M059J (cell line): ENCODE results near the gene ADGRL1. TPM values are rescaled to one million over a fixed set of nuclear protein-coding genes. Genes with fewer than 3 reads are reported as not detected.
"Not testable (repeated sequence)": the region's sequence is repeated elsewhere in the genome, so short reads cannot be mapped to it uniquely, and the experiment has no call there.

Experiments
- DNase-seq: peaks from one replicate; pipeline ENCODE4 v3.0.0-alpha.2; 2012; ENCODE audit warnings: low read depth
- total RNA-seq: library from RNA; depleted of rRNA; stranded (reverse); fragments of >200 nt; shearing (Covaris generic); gene quantifications from 2 replicates; pipeline ENCODE4 v1.2.3, GENCODE V29; 2014

ADGRL1 gene
- total RNA-seq, 1 experiment from 2014 or later, result 4.8 TPM

DNA sequence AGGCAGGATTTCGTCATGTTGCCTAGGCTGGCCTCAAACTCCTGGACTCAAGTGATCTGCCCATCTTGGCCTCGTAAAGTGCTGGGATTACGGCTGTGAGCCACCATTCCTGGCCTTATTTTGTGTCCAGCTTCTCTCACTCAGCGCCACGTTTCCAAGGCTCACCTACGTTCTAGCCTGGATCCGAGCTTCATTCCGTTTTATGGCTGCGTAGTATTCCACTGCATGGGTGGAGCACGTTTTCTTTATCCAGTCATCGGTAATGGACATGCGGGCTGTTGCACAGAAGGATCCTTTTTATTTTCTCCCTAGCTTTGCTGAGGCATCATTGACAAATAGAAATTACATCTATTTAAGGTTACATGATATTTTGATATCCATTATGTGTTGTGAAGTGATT is 16.6 kb downstream of the ADGRL1 start:
- no peak for DNase-seq

DNA sequence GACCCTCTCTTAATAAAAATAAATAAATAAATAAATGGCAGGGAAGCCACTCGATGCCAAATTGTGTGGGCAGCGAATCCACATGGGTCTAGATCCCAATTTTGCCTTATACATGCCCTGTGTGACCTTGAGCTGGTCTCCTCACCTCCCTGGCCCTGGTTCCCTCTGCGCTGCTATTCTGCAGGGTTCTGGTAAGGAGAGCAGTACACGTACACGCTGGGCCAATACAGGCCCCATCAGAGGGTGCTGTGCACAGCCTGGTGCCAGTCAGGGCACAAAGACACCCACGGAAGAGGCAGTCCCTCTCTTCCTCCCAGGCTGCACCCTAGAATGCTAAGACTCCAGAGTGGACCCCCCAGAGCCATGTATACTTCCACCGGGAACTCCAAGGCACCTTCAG is 17.9 kb downstream of the ADGRL1 start:
- not testable (repeated sequence) for DNase-seq

DNA sequence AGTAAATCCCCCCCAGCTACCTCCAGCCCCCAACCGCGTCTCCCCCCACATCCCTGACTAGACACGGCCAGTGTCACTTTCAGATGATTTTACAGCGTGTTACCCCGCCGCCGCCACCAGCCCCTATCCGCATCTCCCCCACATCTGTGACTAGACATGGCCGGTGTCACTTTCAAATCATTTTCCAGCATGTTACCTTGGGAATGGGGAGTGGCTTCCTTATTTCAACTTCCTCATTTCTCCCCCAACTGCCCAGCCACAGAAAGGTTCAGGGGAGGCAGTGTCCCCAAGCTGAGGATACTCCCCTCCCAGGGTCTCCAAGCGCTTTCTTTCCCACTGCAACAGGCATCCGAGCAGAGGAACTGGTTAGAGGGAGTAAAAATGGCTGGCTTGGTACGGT is 18.4 kb downstream of the ADGRL1 start:
- no peak for DNase-seq

DNA sequence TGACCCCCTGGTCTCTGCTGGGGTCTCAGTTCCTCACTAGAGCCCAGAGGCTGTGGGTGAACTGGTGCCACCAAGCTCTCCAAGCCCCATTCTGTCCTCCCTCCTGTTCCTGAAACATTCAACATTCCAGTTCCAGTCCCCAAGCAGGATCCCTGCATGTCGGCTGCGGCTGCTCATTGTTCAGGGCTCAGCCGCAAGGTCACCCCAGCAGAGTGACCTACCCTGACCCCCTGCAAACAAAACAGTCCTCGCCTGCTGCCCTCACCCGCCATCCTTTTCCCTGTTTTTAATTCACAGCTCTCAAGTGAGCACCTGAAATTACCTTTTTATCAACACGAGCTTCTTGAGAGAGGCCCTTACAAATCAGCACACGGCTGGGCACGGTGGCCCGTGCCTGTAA is 19.3 kb downstream of the ADGRL1 start:
- not testable (repeated sequence) for DNase-seq

DNA sequence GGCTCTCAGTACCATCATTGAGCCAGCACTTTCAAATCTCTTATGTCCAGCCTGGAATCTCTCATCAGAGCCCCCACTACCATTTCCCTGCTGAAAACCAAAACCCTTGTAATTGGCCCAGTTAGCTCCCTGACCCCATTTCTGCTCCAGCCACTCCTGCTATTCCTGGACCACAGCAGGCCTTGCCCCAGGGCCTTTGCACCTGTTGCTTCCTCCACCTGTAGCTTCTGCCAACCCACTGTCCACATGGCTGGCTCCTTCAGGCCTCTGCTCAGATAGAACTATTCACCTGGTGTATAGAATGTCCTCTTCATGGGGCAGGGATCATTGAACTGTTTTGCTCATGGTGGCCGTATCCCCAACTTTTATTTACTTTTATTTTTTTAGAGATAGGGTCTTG is 20.3 kb downstream of the ADGRL1 start:
- DNase-seq, result not testable (repeated sequence)

DNA sequence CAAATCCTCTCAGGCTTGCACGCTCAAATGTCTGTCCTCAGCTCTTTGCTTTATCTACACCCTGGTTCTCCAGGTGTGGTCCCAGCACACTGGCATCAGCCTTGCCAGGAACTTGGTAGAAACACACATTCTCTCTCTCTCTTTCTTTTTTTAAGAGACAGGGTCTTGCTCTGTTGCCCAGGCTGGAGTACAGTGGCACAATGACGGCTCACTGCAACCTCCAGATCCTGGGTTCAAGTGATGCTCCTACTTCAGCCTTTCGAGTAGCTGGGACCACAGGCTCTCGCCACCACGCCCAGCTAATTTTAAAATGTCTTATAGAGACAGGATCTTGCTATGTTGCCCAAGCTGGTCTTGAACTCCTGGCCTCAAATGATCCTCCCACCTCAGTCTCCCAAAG is 20.8 kb downstream of the ADGRL1 start:
- DNase-seq, result no peak

DNA sequence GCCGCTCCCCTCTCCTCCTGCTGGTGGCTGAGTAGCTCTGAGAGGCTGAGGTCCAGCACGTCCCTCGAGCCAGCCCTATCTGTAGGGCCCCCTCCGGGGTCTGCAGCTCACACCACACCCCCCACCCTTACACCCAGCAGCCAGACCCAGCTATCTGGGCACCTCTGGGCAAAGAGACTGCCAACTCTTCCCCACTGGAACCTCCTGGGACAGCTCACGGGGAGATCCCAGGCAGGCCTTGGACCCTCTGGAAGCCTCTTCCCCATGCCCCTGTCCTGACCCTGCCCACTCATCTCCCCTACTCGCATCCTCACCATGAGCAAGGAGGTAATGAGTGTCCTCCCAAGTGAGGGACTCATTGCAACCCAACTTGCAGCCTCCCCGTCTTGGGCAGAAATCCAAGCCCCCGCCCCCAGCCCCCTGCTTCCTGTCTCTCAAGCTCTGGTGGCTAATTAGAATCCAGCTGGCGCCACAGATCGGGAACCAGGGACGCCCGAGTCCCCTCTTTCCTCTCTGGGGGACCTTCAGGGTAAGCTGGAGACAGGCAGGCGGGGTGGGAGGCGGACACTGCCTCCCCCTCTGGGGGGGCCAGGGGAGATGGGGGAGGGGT is 22.1 kb downstream of the ADGRL1 start:
- no peak for DNase-seq

DNA sequence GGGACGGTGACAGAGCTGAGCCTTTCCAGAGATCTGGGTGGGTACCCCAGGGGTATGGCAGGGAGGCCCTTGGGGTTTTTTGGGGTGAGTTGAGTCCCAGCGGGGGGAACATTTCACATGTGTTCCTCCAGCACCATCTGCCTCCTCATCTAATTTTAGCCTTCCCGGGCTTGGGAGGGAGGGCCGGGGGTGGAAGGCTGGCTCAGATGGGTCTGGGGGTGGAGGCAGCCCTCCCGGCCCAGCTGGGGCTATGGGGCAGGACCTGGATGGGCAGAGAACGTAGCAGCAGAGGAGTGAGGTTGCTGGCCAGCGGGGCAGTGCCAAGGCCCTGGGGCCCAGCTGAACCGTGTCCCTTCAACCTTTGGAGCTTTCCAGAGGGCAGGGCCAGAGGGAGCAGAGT is 23.5 kb downstream of the ADGRL1 start:
- no peak for DNase-seq

DNA sequence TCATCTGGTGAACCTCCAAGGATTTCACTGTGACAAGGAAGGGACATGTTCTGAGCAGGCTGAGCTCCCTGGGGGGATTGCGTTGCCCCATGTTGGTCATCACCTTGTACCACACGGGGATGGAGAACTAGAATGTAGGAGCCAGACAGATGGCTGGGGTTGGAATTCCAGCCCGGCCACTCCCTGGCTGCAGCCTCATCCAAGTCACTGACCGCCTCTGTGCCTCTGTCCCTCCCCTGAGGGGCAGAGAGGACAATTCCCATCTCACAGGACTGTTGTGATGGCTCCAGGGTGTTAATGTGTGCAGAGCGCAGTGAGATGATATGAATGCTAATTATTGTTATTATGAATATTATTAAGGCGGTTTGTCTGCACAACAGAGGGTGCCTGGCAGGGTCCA is 24.1 kb downstream of the ADGRL1 start:
- DNase-seq, result no peak

DNA sequence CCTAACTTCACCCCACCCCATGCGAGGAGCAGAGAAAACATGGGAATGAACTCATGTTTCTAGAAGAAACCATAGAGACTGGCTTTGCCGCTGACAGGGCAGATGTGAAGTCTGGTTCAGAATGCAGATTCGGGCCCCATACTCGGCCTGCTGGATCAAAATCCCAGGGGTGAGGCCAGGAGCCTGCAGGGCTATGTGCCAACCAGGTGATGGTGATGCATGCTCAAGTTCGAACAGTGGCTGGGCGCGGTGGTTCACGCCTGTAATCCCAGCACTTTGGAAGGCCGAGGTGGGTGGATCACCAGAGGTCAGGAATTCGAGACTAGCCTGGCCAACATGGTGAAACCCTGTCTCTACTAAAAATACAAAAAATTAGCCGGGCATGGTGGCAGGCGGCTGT is 24.8 kb downstream of the ADGRL1 start:
- DNase-seq, result not testable (repeated sequence)

DNA sequence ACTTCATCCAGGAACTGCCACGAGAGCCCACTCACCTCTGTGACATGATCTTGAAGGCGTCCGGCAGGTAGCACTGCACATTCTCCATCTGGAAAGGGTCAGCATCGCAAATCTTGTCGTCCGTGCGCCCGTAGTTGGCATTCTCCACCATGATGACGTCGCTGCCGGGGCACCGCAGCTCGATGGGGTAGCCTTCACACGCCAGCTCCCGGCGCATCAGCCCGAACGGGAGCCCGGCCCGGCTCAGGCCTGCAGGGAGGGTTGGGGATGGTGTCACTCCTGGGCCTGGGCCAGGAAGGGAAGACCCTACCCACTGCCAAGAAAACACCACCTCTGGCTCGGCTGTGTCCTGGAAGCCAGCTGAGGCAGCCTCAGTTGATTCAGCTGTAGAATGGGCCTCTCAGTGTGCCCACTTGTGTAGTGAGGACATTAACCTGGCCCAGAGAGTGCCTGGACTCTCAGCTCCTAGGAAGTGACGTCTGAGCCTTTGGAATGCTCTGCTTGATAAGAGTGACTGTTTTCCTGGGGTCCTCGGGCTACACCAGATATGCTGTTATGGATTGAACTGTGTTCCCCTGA is 28.4 kb downstream of the ADGRL1 start:
- DNase-seq, result no peak

DNA sequence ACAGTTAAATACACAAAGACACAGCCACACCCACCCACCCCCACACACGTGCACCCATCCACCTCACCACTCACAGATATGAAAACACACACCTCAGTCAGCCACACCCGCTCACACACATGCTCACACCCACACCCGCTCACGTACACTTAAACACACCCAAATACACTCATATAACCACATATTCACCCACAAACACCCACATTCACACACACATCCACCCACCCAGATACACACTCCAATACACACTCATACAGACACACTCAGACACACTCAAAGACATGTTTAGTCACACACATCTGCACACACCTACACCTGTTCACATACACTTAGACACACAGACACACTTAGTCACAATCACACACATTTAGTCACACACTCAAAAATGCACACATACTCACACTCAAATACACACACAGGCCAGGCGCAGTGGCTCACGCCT is 30.6 kb downstream of the ADGRL1 start:
- no peak for DNase-seq

DNA sequence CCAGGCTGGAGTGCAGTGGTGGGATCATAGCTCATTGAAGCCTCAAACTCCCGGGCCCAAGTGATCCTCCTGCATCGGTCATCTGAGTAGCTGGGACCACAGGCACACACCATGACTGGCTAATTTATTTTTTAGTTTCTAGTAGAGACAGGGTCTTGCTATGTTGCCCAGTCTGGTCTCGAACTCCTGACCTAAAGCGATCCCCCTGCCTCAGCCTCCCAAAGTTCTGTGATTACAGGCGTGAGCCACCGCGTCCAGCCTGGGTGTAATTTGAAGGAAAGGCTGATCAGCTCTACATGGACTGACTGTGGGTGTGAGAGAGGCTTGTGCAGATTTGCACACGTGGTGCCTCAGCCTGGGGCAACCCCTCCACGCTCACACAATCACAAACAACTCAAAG is 31.1 kb downstream of the ADGRL1 start:
- no peak for DNase-seq

DNA sequence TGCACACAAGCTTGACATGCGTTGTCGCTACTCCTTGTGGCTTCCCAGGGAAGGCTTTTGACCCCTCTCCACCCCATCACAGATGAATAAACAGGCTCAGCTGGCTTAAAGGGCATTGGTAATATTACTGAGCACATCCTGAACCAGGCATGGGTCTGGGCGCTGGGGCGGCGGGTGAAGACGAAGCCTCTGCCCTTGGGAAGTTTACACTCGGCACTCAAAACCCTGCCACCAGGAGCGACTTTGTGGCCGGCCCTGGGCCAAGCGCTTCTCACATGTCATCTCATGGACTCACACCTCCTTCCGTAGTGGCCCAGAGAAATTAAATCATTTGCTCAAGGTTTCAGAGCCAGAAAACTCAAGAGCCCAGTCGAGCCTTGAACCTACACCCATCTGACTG is 37.0 kb downstream of the ADGRL1 start:
- no peak for DNase-seq

DNA sequence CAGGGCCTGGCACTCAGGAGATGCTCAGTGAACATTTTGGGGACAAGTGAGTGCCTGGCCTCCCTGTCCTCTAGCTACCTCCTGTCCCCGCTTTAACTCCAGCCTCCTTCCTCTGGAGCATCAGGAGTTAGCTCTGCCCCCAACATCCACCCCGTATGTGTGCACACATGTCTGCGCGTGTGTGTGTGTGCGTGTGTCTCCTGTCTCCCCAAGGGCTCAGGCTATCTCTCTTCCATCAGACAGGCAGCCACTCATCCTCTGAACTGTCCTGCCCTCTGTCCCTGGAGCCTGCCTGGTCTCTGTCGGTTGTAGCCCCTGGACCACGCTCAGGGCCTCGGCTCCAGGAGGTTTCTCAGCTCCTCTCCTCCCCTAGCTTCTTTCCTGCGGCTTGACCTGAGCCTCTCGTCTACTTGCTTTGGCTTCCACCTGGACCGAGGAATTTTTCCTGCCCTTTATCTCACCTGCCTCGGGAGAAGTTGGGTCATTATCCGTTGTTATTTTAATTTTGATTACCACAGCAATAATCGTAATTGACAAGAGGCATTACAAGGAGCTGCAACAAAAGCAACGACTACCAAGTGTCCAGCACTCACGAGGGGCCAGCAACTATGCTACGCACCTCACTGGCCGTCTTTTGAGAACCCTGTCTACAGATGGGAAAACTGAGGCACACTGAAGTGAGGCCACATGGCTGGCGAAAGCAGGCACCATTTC is 37.6 kb downstream of the ADGRL1 start:
- DNase-seq, result no peak

DNA sequence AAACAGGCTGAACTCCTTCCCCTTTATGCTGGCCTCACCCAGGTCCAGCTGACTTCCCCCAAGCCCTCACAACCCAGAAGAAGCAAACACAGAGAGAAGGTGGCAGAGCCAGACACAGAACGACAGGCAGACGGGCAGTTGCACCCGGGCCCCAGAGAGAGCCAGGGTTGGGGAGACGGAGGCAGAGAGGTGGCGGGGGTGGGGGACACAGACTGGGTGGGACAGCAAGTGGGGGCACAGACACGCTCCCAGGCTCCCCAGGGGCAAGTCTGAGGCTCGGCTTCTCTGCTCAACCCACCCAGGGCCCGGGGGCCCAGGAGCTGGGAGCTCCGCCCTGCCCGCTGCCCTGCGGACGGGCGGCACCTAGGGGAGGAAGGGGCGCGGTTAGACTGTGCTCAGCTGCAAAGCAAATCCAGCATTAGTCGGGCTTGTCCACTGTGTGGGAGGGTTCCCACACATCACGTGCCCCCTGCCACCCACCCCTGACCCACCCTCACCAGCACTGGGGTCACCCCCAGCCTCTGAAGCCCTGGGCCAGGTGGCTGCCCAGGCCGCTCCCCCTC is 38.3 kb downstream of the ADGRL1 start:
- DNase-seq, result no peak

DNA sequence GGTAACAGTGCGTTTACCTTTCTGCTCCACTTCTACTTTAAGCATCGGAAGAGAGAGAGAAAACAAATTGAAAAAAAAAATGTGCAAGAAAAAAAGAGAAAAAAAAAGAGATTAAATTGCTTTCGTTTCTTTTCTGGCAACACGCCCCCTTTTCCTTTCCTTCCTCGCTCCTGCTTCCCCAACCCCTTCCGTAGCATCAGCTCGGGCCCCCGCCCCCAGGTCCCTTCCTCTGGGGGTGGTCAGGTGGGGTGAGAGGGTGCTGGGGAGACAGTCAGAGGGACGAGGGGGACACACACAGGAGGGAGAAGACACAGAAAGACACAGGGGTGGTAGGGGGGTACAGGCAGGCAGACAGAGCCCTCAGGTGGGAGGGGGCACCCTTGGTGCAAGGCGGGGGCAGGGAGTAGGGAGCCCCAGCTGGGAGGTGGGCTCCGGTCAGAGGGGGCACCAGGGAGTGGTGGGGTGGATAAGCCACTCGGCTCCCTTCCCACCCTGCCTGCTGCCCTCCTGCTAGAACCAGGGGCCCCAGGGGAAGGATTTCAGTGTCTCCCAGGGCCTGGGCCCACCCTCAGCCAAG is 38.9 kb downstream of the ADGRL1 start:
- no peak for DNase-seq

DNA sequence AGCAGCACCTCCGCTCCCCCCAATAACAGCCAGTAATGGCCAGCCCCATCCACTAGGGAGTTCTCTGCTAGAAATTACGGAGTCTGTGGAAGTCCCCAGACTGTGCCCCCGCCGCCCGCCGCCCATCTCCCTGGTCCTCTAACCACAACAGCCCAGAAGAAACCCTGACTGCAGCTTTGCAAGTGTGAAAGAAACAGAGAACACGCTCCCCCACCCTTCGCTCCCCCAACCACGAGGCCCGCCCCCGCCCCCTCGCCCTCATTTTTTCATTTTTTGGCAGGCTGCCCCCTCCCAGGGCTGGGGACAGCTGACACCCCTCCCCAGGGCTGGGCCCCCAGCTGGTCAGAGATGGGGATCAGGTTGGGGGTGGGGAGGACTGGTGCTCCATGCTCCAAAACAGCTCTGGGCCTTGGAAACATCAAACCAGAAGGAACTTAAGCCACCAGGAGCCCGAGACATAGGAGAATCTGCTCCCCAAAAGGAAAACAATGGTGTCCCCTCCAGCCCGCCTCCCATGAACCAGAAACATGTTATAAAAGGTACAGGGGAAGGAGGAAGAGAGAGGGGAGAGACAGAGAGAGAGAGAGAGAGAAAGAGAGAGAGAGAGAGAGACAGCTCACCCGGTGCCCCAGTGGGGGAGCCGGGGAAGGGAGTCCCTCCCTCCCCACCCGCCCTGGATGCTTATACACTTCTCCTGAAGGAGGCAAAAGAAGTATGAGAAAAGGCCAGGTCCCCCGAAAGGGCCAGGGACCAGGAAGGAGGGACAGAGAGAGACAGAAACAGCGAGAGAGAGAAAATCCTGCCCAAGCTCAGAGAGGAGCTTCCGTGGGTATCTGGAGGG is 39.8 kb downstream of the ADGRL1 start:
- DNase-seq, result no peak

DNA sequence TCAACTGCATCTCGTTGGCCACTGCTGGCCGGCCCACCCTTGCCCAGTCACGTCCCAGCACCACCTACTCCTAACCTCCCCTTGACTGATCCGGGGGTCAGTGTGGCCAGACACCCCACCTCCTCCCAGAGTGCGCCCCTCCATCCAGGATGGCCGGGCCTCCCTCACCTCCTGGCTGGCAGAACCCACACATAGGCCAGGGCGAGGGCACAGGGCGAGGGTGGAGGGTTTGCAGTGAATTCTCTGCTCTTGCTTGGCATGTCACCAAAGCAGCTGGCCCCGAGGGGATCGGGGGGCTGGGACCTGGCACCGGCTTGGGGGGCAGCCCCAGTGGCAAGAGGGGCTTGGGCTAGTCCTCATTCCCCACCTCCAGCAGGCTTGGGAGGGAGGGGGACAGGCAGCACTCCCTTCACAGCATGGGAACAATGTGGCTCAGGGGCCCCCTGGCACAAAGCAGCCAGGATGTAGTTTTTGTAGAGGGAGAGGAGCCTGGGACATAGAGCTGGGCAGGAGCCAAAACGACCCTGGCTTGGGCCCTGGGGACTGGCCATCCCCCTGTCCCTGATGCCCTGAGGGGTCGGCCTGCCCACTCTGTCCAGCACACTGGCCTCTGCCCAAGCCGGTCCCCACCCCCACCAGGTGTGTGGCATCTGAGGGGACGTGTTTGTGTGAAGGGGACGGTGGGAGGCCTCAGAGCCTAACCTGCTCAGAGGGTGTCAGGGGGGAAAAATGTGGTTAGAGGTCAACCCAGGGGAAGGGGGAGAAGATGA is 41.1 kb downstream of the ADGRL1 start:
- no peak for DNase-seq

DNA sequence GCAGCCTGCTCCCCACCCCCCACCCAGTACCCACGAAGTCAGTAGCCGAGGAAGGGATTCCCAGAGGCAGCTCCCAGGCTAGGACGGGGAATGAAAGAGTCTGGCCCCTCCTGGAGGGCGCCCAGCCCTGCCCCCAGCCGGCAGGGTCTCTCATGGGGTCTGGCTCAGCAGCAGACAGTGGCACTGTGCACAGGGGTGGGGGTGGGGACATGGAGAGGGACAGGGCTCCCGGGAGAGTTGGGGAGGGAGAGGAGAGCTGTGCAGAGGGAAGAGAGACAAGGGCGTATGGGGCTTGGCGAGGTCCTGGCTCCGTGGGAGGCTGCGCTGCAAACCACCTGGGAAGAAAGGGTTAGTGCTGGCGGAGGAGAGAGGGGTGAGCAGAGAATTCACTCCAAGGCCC is 41.9 kb downstream of the ADGRL1 start:
- no peak for DNase-seq

DNA sequence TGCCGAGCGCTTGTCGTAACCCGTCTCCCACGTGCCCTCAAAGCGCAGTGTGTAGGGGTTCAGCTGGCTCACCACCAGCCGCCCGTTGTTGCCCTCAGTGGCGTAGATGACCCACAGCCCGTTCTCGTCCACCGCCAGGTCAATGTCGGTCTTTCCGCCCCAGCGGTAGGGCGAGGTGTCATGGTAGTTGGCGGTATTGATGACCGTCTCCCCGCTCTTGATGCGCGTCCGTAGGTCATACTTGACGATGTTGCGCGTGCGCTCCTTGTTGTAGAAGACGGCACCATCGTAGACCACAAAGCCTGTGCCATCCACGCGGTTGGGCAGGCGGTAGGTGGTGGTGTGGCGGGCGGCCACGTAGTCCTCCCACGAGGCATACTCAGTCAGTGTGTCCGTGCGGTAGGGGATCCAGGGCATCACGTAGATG is 43.1 kb downstream of the ADGRL1 start:
- DNase-seq, result no peak
